RWPE2 (cell line): ENCODE results near the gene SERINC3.

Experiments
- ATAC-seq: fragments of 200-7000 bp; cut with Tn5 transposase; 3 replicates; pipeline ENCODE4 v1.9.1; 2021; ENCODE audit warnings: low read depth
- DNase-seq: peaks from one replicate; pipeline ENCODE4 v3.0.0-alpha.2; 2020; ENCODE audit warnings: low spot score
- H3K27ac ChIP-seq: fragments of 450-650 bp; 2 replicates; pipeline ENCODE4 v1.5.1; 2017; ENCODE audit warnings: mild to moderate bottlenecking; ENCODE audit not compliant: poor library complexity, severe bottlenecking
- H3K27me3 ChIP-seq: fragments of 250-450 bp; sonication (Bioruptor Pico); 2 replicates; pipeline ENCODE4 v1.5.1; 2021; ENCODE audit warnings: mild to moderate bottlenecking, moderate library complexity; ENCODE audit not compliant: insufficient read depth, poor library complexity, severe bottlenecking
- H3K36me3 ChIP-seq: fragments of 250-450 bp; sonication (Bioruptor Pico); 2 replicates; pipeline ENCODE4 v1.5.1; 2020; ENCODE audit warnings: low read depth, mild to moderate bottlenecking, moderate library complexity
- H3K4me1 ChIP-seq: fragments of 250-450 bp; sonication (Bioruptor Pico); 2 replicates; pipeline ENCODE4 v1.5.1; 2021; ENCODE audit warnings: mild to moderate bottlenecking, moderate library complexity; ENCODE audit not compliant: insufficient read depth, poor library complexity, severe bottlenecking
- H3K4me3 ChIP-seq: fragments of 250-450 bp; sonication (Bioruptor Pico); 2 replicates; pipeline ENCODE4 v1.5.1; 2021; ENCODE audit warnings: mild to moderate bottlenecking, moderate library complexity; ENCODE audit not compliant: severe bottlenecking
- H3K9me3 ChIP-seq: fragments of 250-450 bp; sonication (Bioruptor Pico); 2 replicates; pipeline ENCODE4 v1.5.1; 2021; ENCODE audit warnings: mild to moderate bottlenecking, moderate library complexity; ENCODE audit not compliant: severe bottlenecking
- CTCF ChIP-seq: fragments of 450-650 bp; IDR thresholded peaks from one replicate; pipeline ENCODE4 v1.5.1; 2017; ENCODE audit warnings: mild to moderate bottlenecking, moderate library complexity; ENCODE audit not compliant: poor library complexity, severe bottlenecking

SERINC3 gene

GRCh38 chr20:44537993-44538392 is 16.1 kb upstream of the SERINC3 start:
- peak; percentile 46 for TF ChIP-seq CTCF
- no peaks in the 10 kb centered on the region for H3K27me3 ChIP-seq
- peaks cover 7% of the 10 kb centered on the region for H3K4me1 ChIP-seq
- no peak for DNase-seq
- ATAC-seq: peak; percentile 25; the same call in 1 of the 3 replicates
- no peak overlapping the region for H3K4me3 ChIP-seq
- no peaks in the 10 kb centered on the region for H3K9me3 ChIP-seq
- H3K27ac ChIP-seq: no peak overlapping the region
- no peaks in the 10 kb centered on the region for H3K36me3 ChIP-seq

- no peak overlapping the region for H3K27ac ChIP-seq
- H3K9me3 ChIP-seq: no peaks in the 10 kb centered on the region
- DNase-seq: no peak
Observed at GRCh38 chr20:44536175-44536574, 14.3 kb upstream of the SERINC3 start.

GRCh38 chr20:44533928-44534327 is 12.1 kb upstream of the SERINC3 start:
- no peak for DNase-seq
- Histone ChIP-seq H3K4me3 (no peak overlapping the region), H3K27ac (no peak overlapping the region), H3K4me1 (peaks cover 13% of the 10 kb centered on the region), H3K9me3 (no peaks in the 10 kb centered on the region), H3K36me3 (no peaks in the 10 kb centered on the region), H3K27me3 (no peaks in the 10 kb centered on the region)
- ATAC-seq: no peak
- no peak for TF ChIP-seq CTCF

More at GRCh38 chr20:44536175-44536574, 14.3 kb upstream of the SERINC3 start:
- Histone ChIP-seq H3K36me3 (no peaks in the 10 kb centered on the region), H3K27me3 (no peaks in the 10 kb centered on the region), H3K4me3 (no peak overlapping the region), H3K4me1 (peaks cover 16% of the 10 kb centered on the region)
- no peak for ATAC-seq
- no peak for TF ChIP-seq CTCF

GRCh38 chr20:44532981-44533331 is 11.1 kb upstream of the SERINC3 start:
- H3K9me3 ChIP-seq: no peaks in the 10 kb centered on the region
- H3K4me1 ChIP-seq: peaks cover 13% of the 10 kb centered on the region
- H3K4me3 ChIP-seq: no peak overlapping the region
- DNase-seq (no peak), ATAC-seq (peak; percentile 14; the same call in 2 of the 3 replicates)
- H3K27ac ChIP-seq: no peak overlapping the region
- TF ChIP-seq CTCF: no peak
- H3K27me3 ChIP-seq: no peaks in the 10 kb centered on the region
- no peaks in the 10 kb centered on the region for H3K36me3 ChIP-seq

DNA sequence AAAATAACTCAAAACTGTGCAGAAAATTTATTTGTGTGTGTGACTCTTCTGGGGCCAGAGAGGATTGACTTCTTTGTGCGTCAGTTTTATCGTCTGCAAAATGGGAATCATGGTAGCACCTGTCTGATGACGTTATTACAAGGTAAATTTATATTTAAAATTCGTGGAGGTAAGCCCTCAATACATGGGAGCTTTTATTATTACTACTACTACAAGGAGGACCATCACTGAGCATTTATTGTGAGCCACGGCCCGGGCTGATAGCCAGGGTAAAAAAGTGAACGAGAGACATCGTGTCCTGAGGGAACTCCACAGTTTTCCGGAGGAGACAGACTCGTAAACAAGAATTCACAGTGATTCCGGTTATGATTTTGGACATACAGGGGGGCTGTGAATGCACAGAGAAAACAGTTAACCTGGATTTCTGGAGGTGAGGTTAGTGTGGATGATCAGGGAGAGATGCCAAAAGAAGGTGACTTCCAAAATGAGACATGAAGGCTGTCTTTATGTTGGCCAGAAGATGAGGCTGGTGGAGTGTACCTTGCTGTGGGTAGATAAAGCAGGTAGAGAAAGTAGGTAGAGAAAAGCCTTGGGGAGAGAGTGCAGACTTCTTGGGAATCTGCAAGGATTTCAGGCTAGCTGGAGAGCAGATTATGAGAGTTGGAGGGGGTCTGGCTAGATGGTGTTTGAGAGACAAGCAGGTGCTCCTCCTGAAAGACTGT is 10.6 kb upstream of the SERINC3 start:
- DNase-seq (no peak), ATAC-seq (0 out of 3 replicates have a peak, but pooled peaks have one; percentile 4)
- no peaks in the 10 kb centered on the region for H3K27me3 ChIP-seq
- H3K36me3 ChIP-seq: no peaks in the 10 kb centered on the region
- H3K4me3 ChIP-seq: peak overlapping the region; percentile 86
- no peak overlapping the region for H3K27ac ChIP-seq
- TF ChIP-seq CTCF: no peak
- no peaks in the 10 kb centered on the region for H3K9me3 ChIP-seq
- H3K4me1 ChIP-seq: peaks cover 13% of the 10 kb centered on the region
